ENCODE data around the gene PPAN.

Gene PPAN

GRCh38 chr19:10092648-10093294 is 13.4 kb upstream of the PPAN start:
- no peak for DNase-seq (ENCODE audit: low read depth)

GRCh38 chr19:10093295-10094186 is 12.6 kb upstream of the PPAN start:
- DNase-seq (ENCODE audit: low read depth): no peak

- no peak for DNase-seq (ENCODE audit: low read depth)
Measured at GRCh38 chr19:10095622-10095947, 10.6 kb upstream of the PPAN start.

- DNase-seq (ENCODE audit: low read depth): peak; percentile 88
Measured at GRCh38 chr19:10095948-10096614, 10.1 kb upstream of the PPAN start.

- DNase-seq (ENCODE audit: low read depth): no peak
Measured at GRCh38 chr19:10096615-10096963, 9.6 kb upstream of the PPAN start.

GRCh38 chr19:10100163-10100785 is 5.9 kb upstream of the PPAN start:
- no peak for DNase-seq (ENCODE audit: low read depth)

GRCh38 chr19:10102787-10103236 is 3.4 kb upstream of the PPAN start:
- no peak for DNase-seq (ENCODE audit: low read depth)

- DNase-seq (ENCODE audit: low read depth): no peak
Measured at GRCh38 chr19:10104130-10104513, 2.0 kb upstream of the PPAN start.

GRCh38 chr19:10104665-10105508 is 1.3 kb upstream of the PPAN start:
- no peak for DNase-seq (ENCODE audit: low read depth)

- no peak for DNase-seq (ENCODE audit: low read depth)
Measured at GRCh38 chr19:10105509-10106099, 558 bp upstream of the PPAN start.

GRCh38 chr19:10107254-10107653 is 1.1 kb downstream of the PPAN start:
- no peak for DNase-seq (ENCODE audit: low read depth)

- no peak for DNase-seq (ENCODE audit: low read depth)
Measured at GRCh38 chr19:10107817-10108367, 1.7 kb downstream of the PPAN start.

- no peak for DNase-seq (ENCODE audit: low read depth)
Measured at GRCh38 chr19:10109528-10109927, 3.4 kb downstream of the PPAN start.

GRCh38 chr19:10110076-10110971 is 4.2 kb downstream of the PPAN start:
- no peak for DNase-seq (ENCODE audit: low read depth)

GRCh38 chr19:10110972-10111317 is 4.8 kb downstream of the PPAN start:
- no peak for DNase-seq (ENCODE audit: low read depth)

GRCh38 chr19:10111405-10111811 is 5.2 kb downstream of the PPAN start, which contains the start of gene P2RY11:
Gene P2RY11 (plus strand): TSS chr19:10111693. CDS start chr19:10111722, 29 bp downstream.
- no peak for DNase-seq (ENCODE audit: low read depth)

GRCh38 chr19:10112037-10112761 is 6.0 kb downstream of the PPAN start:
- DNase-seq (ENCODE audit: low read depth): no peak

GRCh38 chr19:10112895-10113591 is 6.9 kb downstream of the PPAN start:
- DNase-seq (ENCODE audit: low read depth): no peak

GRCh38 chr19:10113592-10113963 is 7.4 kb downstream of the PPAN start:
- DNase-seq (ENCODE audit: low read depth): no peak

All from stimulated activated CD8-positive, alpha-beta memory T cell treated with anti-CD3 and anti-CD28 coated beads, Interleukin-15, amount 100 ng/mL, for 24 hours (primary cell).